ENCODE results near the gene TTC28.

TTC28 gene

GRCh38 chr22:28008056-28008455 is 671.6 kb downstream of the TTC28 start:
- no peak for TF ChIP-seq TAF1 (IDR thresholded peaks at IDR 0.05; ENCODE audit: low read depth)

- TF ChIP-seq CREB1 (IDR thresholded peaks at IDR 0.05; ENCODE audit: low read depth), result no peak
- TF ChIP-seq TCF12 (IDR thresholded peaks at IDR 0.05; ENCODE audit: low read depth), result no peak
- TF ChIP-seq EP300 (IDR thresholded peaks at IDR 0.05; ENCODE audit: borderline replicate concordance), result no peak
- no peak for TF ChIP-seq ZBTB7A (IDR thresholded peaks at IDR 0.05; ENCODE audit: low read depth)
- no peak for TF ChIP-seq USF1 (IDR thresholded peaks at IDR 0.05)
- TF ChIP-seq MAX (IDR thresholded peaks at IDR 0.05), result no peak
- TF ChIP-seq NFIC (IDR thresholded peaks at IDR 0.05), result no peak
- TF ChIP-seq FOXM1 (IDR thresholded peaks at IDR 0.05; ENCODE audit: borderline replicate concordance, low read depth), result no peak
- TF ChIP-seq EGR1 (IDR thresholded peaks at IDR 0.05), result no peak
- TF ChIP-seq TEAD4 (IDR thresholded peaks at IDR 0.05), result no peak
- no peak for TF ChIP-seq YY1 (IDR thresholded peaks at IDR 0.05; ENCODE audit: low read depth)
- no peak for TF ChIP-seq RAD21 (IDR thresholded peaks at IDR 0.05; ENCODE audit: low read depth)
- no peak for TF ChIP-seq TAF1 (IDR thresholded peaks at IDR 0.05; ENCODE audit: low read depth)
- no peak for TF ChIP-seq CEBPB (IDR thresholded peaks at IDR 0.05)
- TF ChIP-seq REST (IDR thresholded peaks at IDR 0.05; ENCODE audit: low read depth), result no peak
Observed at GRCh38 chr22:28006271-28006670, 673.4 kb downstream of the TTC28 start.

GRCh38 chr22:28005513-28005912 is 674.1 kb downstream of the TTC28 start:
- TF ChIP-seq CEBPB (IDR thresholded peaks at IDR 0.05) (no peak), REST (IDR thresholded peaks at IDR 0.05; ENCODE audit: low read depth) (no peak), EP300 (IDR thresholded peaks at IDR 0.05; ENCODE audit: borderline replicate concordance) (no peak), TCF12 (IDR thresholded peaks at IDR 0.05; ENCODE audit: low read depth) (no peak), ZBTB7A (IDR thresholded peaks at IDR 0.05; ENCODE audit: low read depth) (no peak), EGR1 (IDR thresholded peaks at IDR 0.05) (no peak), USF1 (IDR thresholded peaks at IDR 0.05) (no peak), FOXM1 (IDR thresholded peaks at IDR 0.05; ENCODE audit: borderline replicate concordance, low read depth) (no peak)

- no peak for TF ChIP-seq RAD21 (IDR thresholded peaks at IDR 0.05; ENCODE audit: low read depth)
- TF ChIP-seq USF1 (IDR thresholded peaks at IDR 0.05), result no peak
- TF ChIP-seq TAF1 (IDR thresholded peaks at IDR 0.05; ENCODE audit: low read depth), result no peak
- TF ChIP-seq CREB1 (IDR thresholded peaks at IDR 0.05; ENCODE audit: low read depth), result no peak
- no peak for TF ChIP-seq REST (IDR thresholded peaks at IDR 0.05; ENCODE audit: low read depth)
- no peak for TF ChIP-seq TEAD4 (IDR thresholded peaks at IDR 0.05)
- TF ChIP-seq EP300 (IDR thresholded peaks at IDR 0.05; ENCODE audit: borderline replicate concordance), result no peak
- no peak for TF ChIP-seq YY1 (IDR thresholded peaks at IDR 0.05; ENCODE audit: low read depth)
- no peak for TF ChIP-seq FOXM1 (IDR thresholded peaks at IDR 0.05; ENCODE audit: borderline replicate concordance, low read depth)
- TF ChIP-seq CEBPB (IDR thresholded peaks at IDR 0.05), result no peak
- TF ChIP-seq ZBTB7A (IDR thresholded peaks at IDR 0.05; ENCODE audit: low read depth), result no peak
Observed at GRCh38 chr22:28004021-28004420, 675.6 kb downstream of the TTC28 start.
